Fibroblast of the aortic adventitia (primary cell): ENCODE measurements around the gene SLC23A2. TPM values are rescaled to one million over a fixed set of nuclear protein-coding genes. Genes with fewer than 3 reads are reported as not detected.

Source experiments
- DNase-seq: peaks from one replicate; pipeline ENCODE4 v3.0.0-alpha.2; 2010; ENCODE audit warnings: low read depth
- H3K4me3 ChIP-seq: 2 replicates; pipeline ENCODE4 v1.5.1; 2011; ENCODE audit warnings: low read depth, mild to moderate bottlenecking, control low read depth, low read length, moderate library complexity
- total RNA-seq: library from RNA; depleted of rRNA; stranded (reverse); fragments of >200 nt; gene quantifications from 2 replicates; pipeline ENCODE4 v1.2.3, GENCODE V29; 2012; ENCODE audit warnings: low replicate concordance
- TF ChIP-seq, protein P1 (sequence below): IDR thresholded peaks from 2 replicates; pipeline ENCODE4 v1.5.1; 2011; ENCODE audit warnings: mild to moderate bottlenecking, low read length, control low read depth, inconsistent platforms; ENCODE audit not compliant: insufficient read depth

Gene SLC23A2
- total RNA-seq, 1 donor = 24.6 TPM

GRCh38 chr20:4813863-4814695 lies 187.2 kb downstream of the SLC23A2 start:
- TF ChIP-seq, protein P1, sequence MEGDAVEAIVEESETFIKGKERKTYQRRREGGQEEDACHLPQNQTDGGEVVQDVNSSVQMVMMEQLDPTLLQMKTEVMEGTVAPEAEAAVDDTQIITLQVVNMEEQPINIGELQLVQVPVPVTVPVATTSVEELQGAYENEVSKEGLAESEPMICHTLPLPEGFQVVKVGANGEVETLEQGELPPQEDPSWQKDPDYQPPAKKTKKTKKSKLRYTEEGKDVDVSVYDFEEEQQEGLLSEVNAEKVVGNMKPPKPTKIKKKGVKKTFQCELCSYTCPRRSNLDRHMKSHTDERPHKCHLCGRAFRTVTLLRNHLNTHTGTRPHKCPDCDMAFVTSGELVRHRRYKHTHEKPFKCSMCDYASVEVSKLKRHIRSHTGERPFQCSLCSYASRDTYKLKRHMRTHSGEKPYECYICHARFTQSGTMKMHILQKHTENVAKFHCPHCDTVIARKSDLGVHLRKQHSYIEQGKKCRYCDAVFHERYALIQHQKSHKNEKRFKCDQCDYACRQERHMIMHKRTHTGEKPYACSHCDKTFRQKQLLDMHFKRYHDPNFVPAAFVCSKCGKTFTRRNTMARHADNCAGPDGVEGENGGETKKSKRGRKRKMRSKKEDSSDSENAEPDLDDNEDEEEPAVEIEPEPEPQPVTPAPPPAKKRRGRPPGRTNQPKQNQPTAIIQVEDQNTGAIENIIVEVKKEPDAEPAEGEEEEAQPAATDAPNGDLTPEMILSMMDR = no peak
- DNase-seq = no peak
- H3K4me3 ChIP-seq = no peak overlapping the region

DNA sequence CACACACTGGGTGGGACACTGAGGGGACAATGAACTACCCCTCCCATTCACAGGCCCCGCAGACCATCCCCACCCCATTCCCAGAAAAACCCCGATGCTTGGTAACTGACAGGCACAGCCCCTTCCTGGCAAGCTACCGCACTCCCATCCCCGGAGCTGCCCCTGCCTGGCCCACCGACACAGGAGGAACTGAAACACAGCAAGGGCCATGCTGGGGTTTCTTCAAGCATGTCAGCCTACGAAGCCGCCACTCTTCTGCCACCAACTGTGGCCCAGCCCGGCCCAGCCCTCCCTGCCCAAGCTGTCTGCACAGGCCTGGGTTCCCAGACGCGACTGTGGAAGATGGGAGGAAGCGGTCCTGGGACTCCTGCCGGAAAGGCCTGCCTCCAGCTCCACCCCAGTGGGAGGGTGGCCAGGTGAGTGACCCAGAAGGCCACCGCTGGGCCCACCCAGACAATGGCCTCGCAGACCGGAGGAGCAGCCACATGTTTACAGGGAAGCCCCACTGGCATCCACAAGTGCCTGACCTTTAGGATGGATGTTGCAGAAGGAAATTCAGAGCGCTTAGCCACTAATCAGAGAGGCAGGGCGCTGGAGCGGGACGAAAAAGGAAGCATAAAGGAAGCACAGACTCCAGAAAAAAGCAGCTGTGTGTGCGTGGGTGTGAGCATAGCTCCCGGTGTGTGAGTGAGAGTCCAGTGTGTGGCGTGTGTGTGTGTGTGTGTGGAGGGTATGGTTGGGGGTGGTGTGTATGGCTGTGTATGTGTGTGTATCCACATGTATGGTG lies 188.0 kb downstream of the SLC23A2 start:
- H3K4me3 ChIP-seq = no peak overlapping the region
- DNase-seq = no peak
- TF ChIP-seq, protein P1 = no peak

- TF ChIP-seq, protein P1 = no peak
- no peak for DNase-seq
- no peak overlapping the region for H3K4me3 ChIP-seq
These were observed 188.7 kb downstream of the SLC23A2 start for GRCh38 chr20:4812641-4813075.

DNA sequence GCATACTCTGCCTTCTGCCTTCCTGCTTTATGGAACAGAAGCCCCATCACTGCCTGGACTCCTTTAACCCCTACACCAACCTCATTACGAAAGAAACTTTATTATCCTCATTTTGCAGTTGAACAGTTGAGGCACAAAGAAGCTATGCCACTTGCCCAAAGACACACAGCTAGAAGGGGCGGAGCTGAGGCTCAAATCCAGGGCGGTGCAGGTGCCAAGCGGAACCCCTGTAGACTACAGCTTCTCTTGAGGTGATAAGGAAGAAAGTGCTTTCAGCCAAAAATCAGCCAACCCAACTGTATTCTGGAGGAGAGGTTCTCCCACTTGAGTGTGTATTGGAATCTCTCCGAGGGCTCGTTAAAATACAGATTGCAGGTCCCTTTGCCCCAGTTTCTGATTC lies 189.1 kb downstream of the SLC23A2 start:
- TF ChIP-seq, protein P1 = no peak
- DNase-seq = no peak
- no peak overlapping the region for H3K4me3 ChIP-seq

GRCh38 chr20:4811661-4812181 lies 189.6 kb downstream of the SLC23A2 start:
- DNase-seq = no peak
- H3K4me3 ChIP-seq = no peak overlapping the region
- TF ChIP-seq, protein P1 = no peak

- no peak for DNase-seq
- H3K4me3 ChIP-seq = no peak overlapping the region
- TF ChIP-seq, protein P1 = no peak
These were observed 190.1 kb downstream of the SLC23A2 start for GRCh38 chr20:4811257-4811656.
